22Rv1 (cell line): ENCODE results near the gene GOLGA5.

Experiments used
- ZFX ChIP-seq: fragments of 450-650 bp; IDR thresholded peaks from 2 replicates; pipeline ENCODE4 v1.6.1; 2017; ENCODE audit warnings: antibody characterized with exemption, borderline replicate concordance
- TF ChIP-seq, protein P1 (sequence below): fragments of 450-650 bp; IDR thresholded peaks from 2 replicates; pipeline ENCODE4 v1.5.1; 2017; ENCODE audit warnings: mild to moderate bottlenecking

DNA sequence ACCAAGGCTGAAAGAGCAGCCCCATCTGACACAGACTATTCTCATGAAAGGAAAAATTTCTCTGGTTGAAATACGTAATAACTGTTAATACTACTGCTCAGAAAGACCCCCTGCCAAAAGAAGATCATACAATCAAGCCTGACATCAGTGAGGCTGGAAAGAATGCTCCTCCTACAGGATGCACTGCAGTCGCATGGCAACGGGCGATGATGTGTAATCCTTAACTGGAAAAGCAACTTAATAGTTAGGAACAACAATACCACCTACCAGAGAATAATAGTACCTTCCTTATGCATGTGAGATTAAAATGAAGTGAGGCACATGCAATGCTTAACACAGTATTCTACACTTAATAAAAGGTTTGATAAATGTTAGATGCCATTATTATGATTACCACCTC, 1.2 kb upstream of the GOLGA5 start:
- TF ChIP-seq, protein P1, sequence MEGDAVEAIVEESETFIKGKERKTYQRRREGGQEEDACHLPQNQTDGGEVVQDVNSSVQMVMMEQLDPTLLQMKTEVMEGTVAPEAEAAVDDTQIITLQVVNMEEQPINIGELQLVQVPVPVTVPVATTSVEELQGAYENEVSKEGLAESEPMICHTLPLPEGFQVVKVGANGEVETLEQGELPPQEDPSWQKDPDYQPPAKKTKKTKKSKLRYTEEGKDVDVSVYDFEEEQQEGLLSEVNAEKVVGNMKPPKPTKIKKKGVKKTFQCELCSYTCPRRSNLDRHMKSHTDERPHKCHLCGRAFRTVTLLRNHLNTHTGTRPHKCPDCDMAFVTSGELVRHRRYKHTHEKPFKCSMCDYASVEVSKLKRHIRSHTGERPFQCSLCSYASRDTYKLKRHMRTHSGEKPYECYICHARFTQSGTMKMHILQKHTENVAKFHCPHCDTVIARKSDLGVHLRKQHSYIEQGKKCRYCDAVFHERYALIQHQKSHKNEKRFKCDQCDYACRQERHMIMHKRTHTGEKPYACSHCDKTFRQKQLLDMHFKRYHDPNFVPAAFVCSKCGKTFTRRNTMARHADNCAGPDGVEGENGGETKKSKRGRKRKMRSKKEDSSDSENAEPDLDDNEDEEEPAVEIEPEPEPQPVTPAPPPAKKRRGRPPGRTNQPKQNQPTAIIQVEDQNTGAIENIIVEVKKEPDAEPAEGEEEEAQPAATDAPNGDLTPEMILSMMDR = no peak
- no peak for TF ChIP-seq ZFX
